ENCODE data around the gene RCOR2.

The RCOR2 gene

DNA sequence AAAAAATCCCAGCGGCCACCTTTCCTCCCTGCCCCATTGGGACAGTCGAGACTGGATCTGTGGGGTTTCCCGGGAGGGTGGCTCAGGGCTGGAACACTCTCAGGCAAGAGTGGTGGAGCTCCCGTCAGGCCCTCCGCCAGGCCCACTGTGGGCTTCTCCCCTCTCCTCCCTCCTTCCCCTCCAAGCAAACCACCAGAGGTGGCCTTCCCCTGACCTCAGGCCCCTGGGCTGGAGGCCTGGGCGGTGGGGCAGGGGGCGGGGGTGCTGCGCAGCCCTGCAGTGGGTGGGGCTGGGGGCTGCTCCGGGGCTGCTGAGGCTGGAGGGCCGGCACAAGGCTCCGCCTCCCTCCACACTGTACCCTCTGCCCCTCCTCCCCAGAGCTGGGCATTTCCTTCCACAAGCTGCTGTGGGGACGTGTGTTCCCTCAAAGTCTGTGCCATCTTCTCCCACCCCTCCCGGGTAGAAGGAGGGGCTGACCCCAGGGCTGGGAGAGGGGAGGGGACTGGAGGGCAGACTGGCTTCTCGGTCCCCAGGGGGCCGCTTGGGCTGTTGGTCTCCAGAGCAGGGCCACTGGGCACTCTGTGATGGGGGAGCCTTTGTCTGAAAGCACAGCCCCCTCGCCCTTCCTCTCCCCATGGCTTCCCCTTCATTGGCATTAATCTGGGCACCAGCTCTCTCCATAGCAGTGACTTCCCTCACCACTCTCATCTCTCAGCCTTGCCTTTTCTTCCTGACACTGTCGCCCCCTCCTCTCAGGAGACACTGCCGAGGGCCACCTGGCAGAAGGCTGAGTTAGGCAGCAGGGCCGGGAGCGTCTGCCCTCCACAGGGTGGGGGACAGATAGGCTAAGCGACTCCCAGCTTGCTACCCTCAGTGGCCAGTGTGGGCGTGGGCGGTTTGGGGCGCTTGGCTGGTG, 7.1 kb downstream of the RCOR2 start:
- H3K9me3 ChIP-seq (ENCODE audit: low read length): no peaks in the 10 kb centered on the region
- no peak overlapping the region for H3K27ac ChIP-seq (ENCODE audit: low read depth, low read length, poor library complexity, severe bottlenecking)
- no peak overlapping the region for H3K9ac ChIP-seq (ENCODE audit: low read length)
- TF ChIP-seq CTCF (IDR thresholded peaks at IDR 0.05; ENCODE audit: low read length) (no peak), EZH2 (IDR thresholded peaks at IDR 0.05; ENCODE audit: borderline replicate concordance, low read length) (no peak)
- H4K20me1 ChIP-seq (ENCODE audit: insufficient read depth, low read length): no peaks in the 10 kb centered on the region
- peaks cover 36% of the 10 kb centered on the region for H3K36me3 ChIP-seq (ENCODE audit: insufficient read depth, low read length)
- no peak overlapping the region for H2AFZ ChIP-seq (ENCODE audit: low read length)
- H3K4me1 ChIP-seq (ENCODE audit: insufficient read depth, low read length, severe bottlenecking): no peaks in the 10 kb centered on the region
- H3K79me2 ChIP-seq (ENCODE audit: insufficient read depth, low read length): no peaks in the 10 kb centered on the region
- no peaks in the 10 kb centered on the region for H3K9me2 ChIP-seq (ENCODE audit: low read depth, low read length)
- no peak overlapping the region for H3K4me3 ChIP-seq (ENCODE audit: low read depth, low read length, poor library complexity, severe bottlenecking)
- no peaks in the 10 kb centered on the region for H3K27me3 ChIP-seq (ENCODE audit: insufficient read depth, low read length)
- H3K4me2 ChIP-seq (ENCODE audit: low read length): no peak overlapping the region
- no peaks in the 10 kb centered on the region for H3F3A ChIP-seq (ENCODE audit: insufficient read depth, low read length)

DNA sequence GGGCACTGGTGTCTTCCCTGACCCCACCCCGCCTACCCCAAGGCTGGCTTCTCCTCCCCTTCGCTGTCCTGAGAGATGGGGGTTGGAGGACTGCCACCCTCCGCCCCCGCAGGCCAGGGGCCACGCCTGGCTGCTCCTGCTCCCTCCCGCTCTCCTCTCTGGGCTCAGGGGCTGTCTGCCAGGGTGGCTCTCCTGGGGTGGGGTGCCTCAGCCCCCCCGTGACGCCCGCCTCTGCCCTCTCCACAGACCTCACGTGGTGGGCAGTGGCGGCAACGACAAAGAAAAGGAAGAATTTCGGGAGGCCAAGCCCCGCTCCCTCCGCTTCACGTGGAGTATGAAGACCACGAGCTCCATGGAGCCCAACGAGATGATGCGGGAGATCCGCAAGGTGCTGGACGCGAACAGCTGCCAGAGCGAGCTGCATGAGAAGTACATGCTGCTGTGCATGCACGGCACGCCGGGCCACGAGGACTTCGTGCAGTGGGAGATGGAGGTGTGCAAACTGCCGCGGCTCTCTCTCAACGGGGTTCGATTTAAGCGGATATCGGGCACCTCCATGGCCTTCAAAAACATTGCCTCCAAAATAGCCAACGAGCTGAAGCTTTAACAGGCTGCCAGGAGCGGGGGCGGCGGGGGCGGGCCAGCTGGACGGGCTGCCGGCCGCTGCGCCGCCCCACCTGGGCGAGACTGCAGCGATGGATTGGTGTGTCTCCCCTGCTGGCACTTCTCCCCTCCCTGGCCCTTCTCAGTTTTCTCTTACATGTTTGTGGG, 8.1 kb downstream of the RCOR2 start:
- Histone ChIP-seq H4K20me1 (ENCODE audit: insufficient read depth, low read length) (no peaks in the 10 kb centered on the region), H3K4me2 (ENCODE audit: low read length) (no peak overlapping the region), H3K27ac (ENCODE audit: low read depth, low read length, poor library complexity, severe bottlenecking) (no peak overlapping the region), H3K36me3 (ENCODE audit: insufficient read depth, low read length) (peaks cover 46% of the 10 kb centered on the region), H2AFZ (ENCODE audit: low read length) (no peak overlapping the region), H3K9me2 (ENCODE audit: low read depth, low read length) (no peaks in the 10 kb centered on the region), H3K79me2 (ENCODE audit: insufficient read depth, low read length) (no peaks in the 10 kb centered on the region), H3F3A (ENCODE audit: insufficient read depth, low read length) (no peaks in the 10 kb centered on the region), H3K27me3 (ENCODE audit: insufficient read depth, low read length) (no peaks in the 10 kb centered on the region), H3K9ac (ENCODE audit: low read length) (no peak overlapping the region), H3K9me3 (ENCODE audit: low read length) (no peaks in the 10 kb centered on the region), H3K4me3 (ENCODE audit: low read depth, low read length, poor library complexity, severe bottlenecking) (no peak overlapping the region), H3K4me1 (ENCODE audit: insufficient read depth, low read length, severe bottlenecking) (no peaks in the 10 kb centered on the region)
- TF ChIP-seq CTCF (IDR thresholded peaks at IDR 0.05; ENCODE audit: low read length): no peak
- no peak for TF ChIP-seq EZH2 (IDR thresholded peaks at IDR 0.05; ENCODE audit: borderline replicate concordance, low read length)

DNA sequence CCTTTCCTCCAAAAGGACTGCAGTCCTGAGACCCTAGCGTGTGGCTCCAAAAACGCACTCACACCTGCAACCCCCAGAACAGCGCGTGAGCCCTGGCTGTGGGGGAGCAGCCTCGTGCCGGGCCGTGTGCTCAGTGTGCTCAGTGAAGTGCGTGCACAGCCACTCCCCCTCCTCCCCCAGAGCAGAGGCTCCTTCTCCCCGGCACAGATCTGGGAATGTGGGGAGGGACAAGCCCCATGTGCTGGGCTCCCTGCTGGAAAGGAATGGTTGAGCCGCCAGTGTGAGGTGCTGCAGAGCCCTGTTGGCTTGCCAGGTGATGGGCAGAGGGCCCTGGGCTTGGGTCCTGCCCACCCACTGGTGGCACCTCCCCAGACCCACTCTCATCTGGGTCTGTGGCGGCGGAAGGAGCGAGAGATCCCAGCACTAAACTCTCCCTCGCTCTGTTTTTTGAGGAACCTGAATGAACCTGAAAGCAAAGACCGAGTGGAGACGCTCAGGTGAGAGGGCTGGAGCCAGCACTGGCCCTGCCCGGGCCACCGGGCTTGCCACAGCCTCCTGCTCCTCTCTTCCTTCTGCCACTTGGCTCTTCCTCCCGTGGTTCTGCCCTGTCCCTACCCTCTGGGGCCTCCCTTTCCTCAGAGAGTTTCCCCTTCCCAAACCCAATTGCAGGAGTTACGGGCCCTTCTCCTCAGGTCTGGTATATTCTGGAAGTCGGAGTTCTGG, 9.0 kb downstream of the RCOR2 start:
- no peaks in the 10 kb centered on the region for H3K27me3 ChIP-seq (ENCODE audit: insufficient read depth, low read length)
- no peak for TF ChIP-seq CTCF (IDR thresholded peaks at IDR 0.05; ENCODE audit: low read length)
- TF ChIP-seq EZH2 (IDR thresholded peaks at IDR 0.05; ENCODE audit: borderline replicate concordance, low read length): no peak
- no peaks in the 10 kb centered on the region for H3K9me3 ChIP-seq (ENCODE audit: low read length)
- no peak overlapping the region for H3K4me3 ChIP-seq (ENCODE audit: low read depth, low read length, poor library complexity, severe bottlenecking)
- no peaks in the 10 kb centered on the region for H3K4me1 ChIP-seq (ENCODE audit: insufficient read depth, low read length, severe bottlenecking)
- no peaks in the 10 kb centered on the region for H4K20me1 ChIP-seq (ENCODE audit: insufficient read depth, low read length)
- no peaks in the 10 kb centered on the region for H3F3A ChIP-seq (ENCODE audit: insufficient read depth, low read length)
- no peaks in the 10 kb centered on the region for H3K79me2 ChIP-seq (ENCODE audit: insufficient read depth, low read length)
- no peak overlapping the region for H3K9ac ChIP-seq (ENCODE audit: low read length)
- peaks cover 55% of the 10 kb centered on the region for H3K36me3 ChIP-seq (ENCODE audit: insufficient read depth, low read length)
- H2AFZ ChIP-seq (ENCODE audit: low read length): no peak overlapping the region
- H3K4me2 ChIP-seq (ENCODE audit: low read length): no peak overlapping the region
- no peaks in the 10 kb centered on the region for H3K9me2 ChIP-seq (ENCODE audit: low read depth, low read length)
- H3K27ac ChIP-seq (ENCODE audit: low read depth, low read length, poor library complexity, severe bottlenecking): no peak overlapping the region

All from OCI-LY1 (cell line).